ENCODE results near the gene CYP24A1.

CYP24A1 gene

GRCh38 chr20:54209216-54209813 lies 35.5 kb upstream of the CYP24A1 start:
- Histone ChIP-seq H3K79me2 (ENCODE audit: insufficient read depth, low read depth) (peaks cover 50% of the 10 kb centered on the region), H3K4me2 (peak overlapping the region; percentile 42), H3K27me3 (ENCODE audit: insufficient read depth, low read depth) (no peaks in the 10 kb centered on the region), H3K9ac (peak overlapping the region; percentile 95; the same call in 1 of the 2 replicates), H3K4me3 (IDR thresholded peaks at IDR 0.05; ENCODE audit: insufficient read depth, low read depth, low read length) (no peak overlapping the region), H4K20me1 (ENCODE audit: insufficient read depth) (no peaks in the 10 kb centered on the region), H3K4me1 (ENCODE audit: low read depth, poor library complexity, severe bottlenecking) (peaks cover 16% of the 10 kb centered on the region), H2AFZ (ENCODE audit: low read depth) (no peak overlapping the region), H3K36me3 (ENCODE audit: insufficient read depth) (no peaks in the 10 kb centered on the region), H3K27ac (no peak overlapping the region)
- no peak for TF ChIP-seq CTCF (conservative IDR thresholded peaks at IDR 0.05; ENCODE audit: low read depth, low read length)

GRCh38 chr20:54208548-54209176 lies 34.9 kb upstream of the CYP24A1 start:
- Histone ChIP-seq H3K4me1 (ENCODE audit: low read depth, poor library complexity, severe bottlenecking) (peaks cover 16% of the 10 kb centered on the region), H3K27me3 (ENCODE audit: insufficient read depth, low read depth) (no peaks in the 10 kb centered on the region), H3K4me3 (IDR thresholded peaks at IDR 0.05; ENCODE audit: insufficient read depth, low read depth, low read length) (peak overlapping the region; percentile 65), H3K27ac (peak overlapping the region; percentile 81), H2AFZ (ENCODE audit: low read depth) (peak overlapping the region; percentile 74), H3K4me2 (peak overlapping the region; percentile 42), H4K20me1 (ENCODE audit: insufficient read depth) (no peaks in the 10 kb centered on the region), H3K79me2 (ENCODE audit: insufficient read depth, low read depth) (peaks cover 50% of the 10 kb centered on the region), H3K9ac (peak overlapping the region; percentile 95), H3K36me3 (ENCODE audit: insufficient read depth) (no peaks in the 10 kb centered on the region)
- no peak for TF ChIP-seq CTCF (conservative IDR thresholded peaks at IDR 0.05; ENCODE audit: low read depth, low read length)

DNA sequence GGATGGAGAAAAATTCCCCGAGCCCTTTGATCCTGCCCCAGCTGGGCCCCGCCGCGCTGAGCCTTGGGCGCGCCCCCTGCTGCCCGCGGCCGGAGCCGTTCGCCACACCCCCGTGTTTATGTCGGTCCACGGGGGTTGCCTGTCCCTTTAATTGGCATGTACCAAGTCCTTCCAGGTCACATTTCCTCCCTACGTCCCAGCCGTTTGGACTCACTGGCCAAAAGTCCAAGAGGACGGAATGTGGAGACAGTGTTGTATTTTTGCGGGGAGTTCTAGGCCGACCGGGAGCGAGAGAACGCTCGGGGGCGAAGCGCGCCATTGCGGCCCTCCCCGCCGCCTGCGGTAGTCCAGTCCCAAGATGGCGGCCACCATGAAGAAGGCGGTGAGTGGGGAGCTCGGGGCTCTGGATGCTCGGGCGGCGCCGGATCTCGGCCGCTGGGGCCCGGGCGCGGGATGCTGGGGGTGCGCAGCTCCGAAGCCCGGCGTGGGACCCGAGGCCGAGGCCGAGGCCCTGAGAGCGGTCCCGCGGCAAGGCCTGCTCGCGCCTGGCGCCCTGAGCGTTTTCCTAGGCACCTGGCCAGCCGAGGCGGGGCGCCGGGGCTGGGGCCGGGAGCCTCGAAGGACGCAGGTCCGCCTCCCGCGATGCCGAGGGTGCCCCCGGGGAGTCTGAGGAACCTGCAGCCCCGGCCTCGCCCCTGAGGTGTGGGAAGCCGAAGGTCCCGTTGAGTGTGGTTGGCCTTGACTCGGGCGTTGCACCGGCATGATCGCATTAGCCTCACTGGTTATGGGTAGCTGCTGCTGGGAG lies 34.2 kb upstream of the CYP24A1 start, which contains the start of gene PFDN4:
PFDN4 (plus strand) TSS at position 345 of the 805 bp plus-strand sequence; CDS start at position 359, 14 bp downstream.
- no peaks in the 10 kb centered on the region for H3K27me3 ChIP-seq (ENCODE audit: insufficient read depth, low read depth)
- peak within 1 kb of the TSS; percentile 65 for H3K4me3 ChIP-seq (IDR thresholded peaks at IDR 0.05; ENCODE audit: insufficient read depth, low read depth, low read length)
- H3K4me2 ChIP-seq = peak within 1 kb of the TSS; percentile 42
- H3K79me2 ChIP-seq (ENCODE audit: insufficient read depth, low read depth) = peaks cover 46% of the 10 kb centered on the region
- peaks cover 16% of the 10 kb centered on the region for H3K4me1 ChIP-seq (ENCODE audit: low read depth, poor library complexity, severe bottlenecking)
- H4K20me1 ChIP-seq (ENCODE audit: insufficient read depth) = no peaks in the 10 kb centered on the region
- peak within 1 kb of the TSS; percentile 74 for H2AFZ ChIP-seq (ENCODE audit: low read depth)
- no peaks in the 10 kb centered on the region for H3K36me3 ChIP-seq (ENCODE audit: insufficient read depth)
- peak; percentile 87 for TF ChIP-seq CTCF (conservative IDR thresholded peaks at IDR 0.05; ENCODE audit: low read depth, low read length)
- H3K27ac ChIP-seq = peak within 1 kb of the TSS; percentile 81
- H3K9ac ChIP-seq = peak within 1 kb of the TSS; percentile 95

GRCh38 chr20:54207053-54207742 lies 33.4 kb upstream of the CYP24A1 start:
- Histone ChIP-seq H2AFZ (ENCODE audit: low read depth) (peak overlapping the region; percentile 74), H3K27me3 (ENCODE audit: insufficient read depth, low read depth) (no peaks in the 10 kb centered on the region), H3K36me3 (ENCODE audit: insufficient read depth) (no peaks in the 10 kb centered on the region), H3K4me3 (IDR thresholded peaks at IDR 0.05; ENCODE audit: insufficient read depth, low read depth, low read length) (no peak overlapping the region), H3K9ac (peak overlapping the region; percentile 95), H4K20me1 (ENCODE audit: insufficient read depth) (no peaks in the 10 kb centered on the region), H3K4me2 (peak overlapping the region; percentile 32; the same call in 1 of the 2 replicates), H3K4me1 (ENCODE audit: low read depth, poor library complexity, severe bottlenecking) (peaks cover 16% of the 10 kb centered on the region), H3K79me2 (ENCODE audit: insufficient read depth, low read depth) (peaks cover 39% of the 10 kb centered on the region), H3K27ac (peak overlapping the region; percentile 81; the same call in 1 of the 2 replicates)
- no peak for TF ChIP-seq CTCF (conservative IDR thresholded peaks at IDR 0.05; ENCODE audit: low read depth, low read length)

Data from KMS-11 (cell line).